Measurements from ENCODE around the gene VASN. TPM values are rescaled to one million over a fixed set of nuclear protein-coding genes. Genes with fewer than 3 reads are reported as not detected.

Gene VASN
- total RNA-seq, 1 donor from 2014 or later = 3.1 TPM

DNA sequence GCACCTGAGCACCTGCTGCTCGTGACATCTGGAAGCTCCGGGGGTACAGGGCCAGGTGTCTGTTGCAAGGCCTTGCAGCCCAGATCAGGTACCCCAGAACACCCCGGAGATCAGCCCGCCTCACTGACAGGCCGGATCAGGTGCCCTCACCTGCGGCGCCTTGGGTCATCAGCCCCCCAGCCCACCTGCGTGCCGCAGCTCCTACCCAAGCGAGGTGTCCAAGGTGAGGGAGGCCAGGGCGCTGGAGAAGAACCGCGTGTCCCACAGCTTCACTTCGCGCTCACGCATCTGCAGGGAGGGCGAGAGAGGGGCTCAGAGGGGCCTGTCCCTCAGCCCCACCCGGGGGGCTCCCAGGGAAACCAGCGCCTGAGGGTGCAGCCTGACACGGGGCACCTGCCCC is 16.1 kb downstream of the VASN start:
- no peaks in the 10 kb centered on the region for H3K9me3 ChIP-seq (ENCODE audit: low read depth)
- H3K27ac Mint-ChIP-seq = no peak overlapping the region
- no peak overlapping the region for H3K4me3 ChIP-seq
- H3F3A ChIP-seq (ENCODE audit: low read depth) = peaks cover 20% of the 10 kb centered on the region
- no peak for DNase-seq (ENCODE audit: low spot score)
- no peaks in the 10 kb centered on the region for H3K9me3 Mint-ChIP-seq
- peaks cover 45% of the 10 kb centered on the region for H3K4me1 Mint-ChIP-seq
- H3K9ac ChIP-seq = no peak overlapping the region
- no peak overlapping the region for H2AFZ ChIP-seq (replicated peaks)
- TF ChIP-seq EZH2phosphoT487 (IDR thresholded peaks at IDR 0.05) (no peak), EZH2 (IDR thresholded peaks at IDR 0.05) (no peak)
- TF ChIP-seq, protein P1, sequence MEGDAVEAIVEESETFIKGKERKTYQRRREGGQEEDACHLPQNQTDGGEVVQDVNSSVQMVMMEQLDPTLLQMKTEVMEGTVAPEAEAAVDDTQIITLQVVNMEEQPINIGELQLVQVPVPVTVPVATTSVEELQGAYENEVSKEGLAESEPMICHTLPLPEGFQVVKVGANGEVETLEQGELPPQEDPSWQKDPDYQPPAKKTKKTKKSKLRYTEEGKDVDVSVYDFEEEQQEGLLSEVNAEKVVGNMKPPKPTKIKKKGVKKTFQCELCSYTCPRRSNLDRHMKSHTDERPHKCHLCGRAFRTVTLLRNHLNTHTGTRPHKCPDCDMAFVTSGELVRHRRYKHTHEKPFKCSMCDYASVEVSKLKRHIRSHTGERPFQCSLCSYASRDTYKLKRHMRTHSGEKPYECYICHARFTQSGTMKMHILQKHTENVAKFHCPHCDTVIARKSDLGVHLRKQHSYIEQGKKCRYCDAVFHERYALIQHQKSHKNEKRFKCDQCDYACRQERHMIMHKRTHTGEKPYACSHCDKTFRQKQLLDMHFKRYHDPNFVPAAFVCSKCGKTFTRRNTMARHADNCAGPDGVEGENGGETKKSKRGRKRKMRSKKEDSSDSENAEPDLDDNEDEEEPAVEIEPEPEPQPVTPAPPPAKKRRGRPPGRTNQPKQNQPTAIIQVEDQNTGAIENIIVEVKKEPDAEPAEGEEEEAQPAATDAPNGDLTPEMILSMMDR (IDR thresholded peaks at IDR 0.05) = no peak
- no peaks in the 10 kb centered on the region for H3K27me3 ChIP-seq
- peaks cover 44% of the 10 kb centered on the region for H3K4me1 ChIP-seq
- no peaks in the 10 kb centered on the region for H3K36me3 Mint-ChIP-seq
- no peaks in the 10 kb centered on the region for H4K20me1 ChIP-seq (ENCODE audit: low read depth)
- no peak overlapping the region for H3K27ac ChIP-seq
- H3K4me3 Mint-ChIP-seq = no peak overlapping the region
- peaks cover 9% of the 10 kb centered on the region for H3K27me3 Mint-ChIP-seq (ENCODE audit: insufficient read depth, low read depth)
- no peaks in the 10 kb centered on the region for H3K36me3 ChIP-seq
- no peak overlapping the region for H3K4me2 ChIP-seq
- no peaks in the 10 kb centered on the region for H3K79me2 ChIP-seq (ENCODE audit: low read depth)

- Histone ChIP-seq H3K9me3 (ENCODE audit: low read depth) (no peaks in the 10 kb centered on the region), H4K20me1 (ENCODE audit: low read depth) (no peaks in the 10 kb centered on the region), H3K27ac (no peak overlapping the region), H3K36me3 (no peaks in the 10 kb centered on the region), H2AFZ (replicated peaks) (no peak overlapping the region), H3K27me3 (no peaks in the 10 kb centered on the region), H3K4me3 (no peak overlapping the region), H3K9ac (no peak overlapping the region), H3F3A (ENCODE audit: low read depth) (peaks cover 27% of the 10 kb centered on the region), H3K79me2 (ENCODE audit: low read depth) (no peaks in the 10 kb centered on the region), H3K4me1 (peaks cover 50% of the 10 kb centered on the region), H3K4me2 (peak overlapping the region; percentile 15)
- Mint-ChIP-seq H3K4me3 (no peak overlapping the region), H3K36me3 (no peaks in the 10 kb centered on the region), H3K27me3 (ENCODE audit: insufficient read depth, low read depth) (peaks cover 7% of the 10 kb centered on the region), H3K4me1 (peaks cover 46% of the 10 kb centered on the region), H3K9me3 (no peaks in the 10 kb centered on the region), H3K27ac (peak overlapping the region; percentile 95)
- TF ChIP-seq, protein P1 (IDR thresholded peaks at IDR 0.05) = no peak
- TF ChIP-seq EZH2phosphoT487 (IDR thresholded peaks at IDR 0.05) = no peak
- TF ChIP-seq EZH2 (IDR thresholded peaks at IDR 0.05) = no peak
- DNase-seq (ENCODE audit: low spot score) = no peak
Measured at GRCh38 chr16:4388271-4389021, 16.8 kb downstream of the VASN start.

DNA sequence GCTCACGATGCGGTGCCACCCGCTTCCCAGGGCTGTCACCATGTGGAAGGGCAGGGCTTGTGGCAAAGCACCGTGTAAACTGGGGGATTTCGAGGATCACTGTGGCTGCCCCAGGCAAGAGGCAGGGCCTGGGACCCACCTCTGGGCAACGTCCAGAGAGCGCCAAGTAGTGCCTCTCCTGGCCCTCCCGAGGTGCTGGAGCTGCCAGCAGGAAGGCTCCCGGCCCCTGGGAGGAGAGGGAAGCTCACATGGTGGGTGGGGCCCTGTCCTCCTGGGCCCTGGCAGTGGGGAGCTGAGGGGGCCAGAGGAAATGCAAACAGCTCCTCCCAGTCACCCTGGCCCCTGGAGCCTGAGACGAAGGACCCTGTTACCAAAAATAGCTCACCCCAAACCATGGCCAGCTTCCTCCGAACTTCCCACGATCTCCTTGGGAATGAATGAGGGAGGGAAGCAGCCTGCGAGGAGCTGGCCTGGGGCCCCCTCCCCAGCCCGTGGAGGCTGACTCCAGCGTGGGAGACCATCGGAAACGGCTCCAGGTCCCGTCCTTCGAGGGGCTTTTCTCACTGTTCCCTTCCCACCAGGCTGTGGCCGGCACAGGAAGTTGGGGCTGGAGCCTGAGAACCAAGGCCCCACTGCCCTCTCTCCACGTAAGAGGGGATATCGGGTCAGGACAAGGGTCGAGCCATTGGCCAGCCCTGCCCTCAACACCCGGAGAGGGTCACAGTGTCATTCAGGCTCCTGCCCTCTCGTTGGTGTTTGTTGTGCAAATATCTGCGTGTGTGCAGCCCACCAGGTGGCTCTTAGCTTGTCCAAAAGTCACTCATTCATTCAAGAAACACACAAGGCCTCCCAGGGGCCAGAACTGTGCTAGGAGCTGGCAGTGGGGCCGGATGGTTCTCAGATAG is 17.7 kb downstream of the VASN start:
- H3K9me3 Mint-ChIP-seq = no peaks in the 10 kb centered on the region
- H3K36me3 Mint-ChIP-seq = no peaks in the 10 kb centered on the region
- TF ChIP-seq EZH2 (IDR thresholded peaks at IDR 0.05) (no peak), EZH2phosphoT487 (IDR thresholded peaks at IDR 0.05) (no peak)
- TF ChIP-seq, protein P1 (IDR thresholded peaks at IDR 0.05) = no peak
- H3K4me1 Mint-ChIP-seq = peaks cover 46% of the 10 kb centered on the region
- Histone ChIP-seq H3K9me3 (ENCODE audit: low read depth) (no peaks in the 10 kb centered on the region), H3K4me2 (no peak overlapping the region), H2AFZ (replicated peaks) (no peak overlapping the region), H3K27me3 (no peaks in the 10 kb centered on the region), H3K4me1 (peaks cover 51% of the 10 kb centered on the region), H3K4me3 (no peak overlapping the region), H3F3A (ENCODE audit: low read depth) (peaks cover 28% of the 10 kb centered on the region), H3K79me2 (ENCODE audit: low read depth) (no peaks in the 10 kb centered on the region), H3K27ac (no peak overlapping the region), H3K9ac (no peak overlapping the region), H4K20me1 (ENCODE audit: low read depth) (no peaks in the 10 kb centered on the region), H3K36me3 (no peaks in the 10 kb centered on the region)
- peak overlapping the region; percentile 95 for H3K27ac Mint-ChIP-seq
- H3K27me3 Mint-ChIP-seq (ENCODE audit: insufficient read depth, low read depth) = peaks cover 8% of the 10 kb centered on the region
- DNase-seq (ENCODE audit: low spot score) = no peak
- H3K4me3 Mint-ChIP-seq = peak overlapping the region; percentile 15

Measured in neural progenitor cell (in vitro differentiated cells).